HG03039 (cell line): ENCODE results near the gene TUNAR.

Experiments used
- ATAC-seq: cut with Tn5 transposase; IDR thresholded peaks from one replicate; pipeline ENCODE4 v1.9.1; 2021; ENCODE audit warnings: mild to moderate bottlenecking, moderate library complexity; ENCODE audit not compliant: unreplicated experiment

Gene TUNAR

DNA sequence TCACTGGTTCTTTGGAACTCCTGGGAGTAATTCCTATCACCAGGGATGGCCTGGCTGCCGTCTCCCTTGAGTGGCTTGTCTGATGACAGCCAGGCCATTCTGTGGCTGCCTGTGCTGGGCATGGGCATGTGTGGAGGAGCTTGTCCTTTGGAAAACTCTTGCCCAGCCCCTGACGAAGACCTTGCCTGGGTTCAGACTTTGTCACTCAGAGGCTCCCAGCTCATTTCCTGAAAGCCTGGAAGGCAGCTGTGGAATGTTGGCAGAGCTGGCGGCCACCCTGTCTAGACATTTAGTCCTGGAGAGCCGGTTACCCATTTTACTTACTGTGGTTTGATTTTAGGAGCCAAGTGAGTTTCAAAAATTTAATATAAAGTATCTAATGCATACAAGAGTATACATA is 34.0 kb downstream of the TUNAR start:
- ATAC-seq: no peak

- no peak for ATAC-seq
These were observed 34.8 kb downstream of the TUNAR start for GRCh38 chr14:95911456-95911855.

DNA sequence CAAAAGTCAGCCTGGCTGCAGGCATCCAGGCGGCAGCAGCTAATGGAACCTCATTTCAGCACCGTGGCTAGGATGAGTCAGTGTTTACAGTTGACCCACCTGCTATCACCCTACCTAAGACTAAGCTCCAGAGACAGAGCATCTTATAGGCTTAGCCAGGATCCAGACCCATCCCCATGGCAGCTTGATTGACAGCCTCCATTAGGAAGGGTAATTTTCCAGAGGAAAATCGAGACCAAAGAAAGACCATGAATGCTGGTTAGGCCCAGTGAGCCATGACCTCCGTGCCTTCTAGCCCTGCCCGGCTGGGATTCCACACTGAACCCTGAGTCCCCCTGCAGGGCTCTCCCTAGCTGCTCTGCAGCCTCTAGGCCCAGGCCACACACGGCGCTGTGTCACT is 38.7 kb downstream of the TUNAR start:
- no peak for ATAC-seq

GRCh38 chr14:95918466-95918865 is 41.8 kb downstream of the TUNAR start:
- ATAC-seq: no peak

- ATAC-seq: no peak
These were observed 44.3 kb downstream of the TUNAR start for GRCh38 chr14:95920769-95921438.

DNA sequence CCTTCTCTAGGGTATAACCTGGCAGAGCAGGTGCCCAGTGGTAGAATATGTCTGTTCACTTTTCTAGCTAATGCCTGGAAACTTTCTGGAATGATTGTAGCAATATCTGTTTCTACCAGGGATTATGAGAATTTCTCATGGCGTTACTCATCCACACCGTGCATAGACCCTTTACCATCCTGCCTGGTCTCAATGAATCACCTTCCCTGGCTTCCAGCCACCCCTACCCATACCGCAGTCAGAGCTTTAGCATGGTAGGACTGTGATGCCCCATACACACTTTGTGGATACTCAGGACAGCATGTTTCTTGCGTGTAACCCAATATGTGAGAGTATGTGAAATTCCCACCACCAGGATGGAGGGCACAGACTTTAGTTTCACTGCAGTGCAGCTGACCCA is 45.4 kb downstream of the TUNAR start:
- ATAC-seq: no peak

DNA sequence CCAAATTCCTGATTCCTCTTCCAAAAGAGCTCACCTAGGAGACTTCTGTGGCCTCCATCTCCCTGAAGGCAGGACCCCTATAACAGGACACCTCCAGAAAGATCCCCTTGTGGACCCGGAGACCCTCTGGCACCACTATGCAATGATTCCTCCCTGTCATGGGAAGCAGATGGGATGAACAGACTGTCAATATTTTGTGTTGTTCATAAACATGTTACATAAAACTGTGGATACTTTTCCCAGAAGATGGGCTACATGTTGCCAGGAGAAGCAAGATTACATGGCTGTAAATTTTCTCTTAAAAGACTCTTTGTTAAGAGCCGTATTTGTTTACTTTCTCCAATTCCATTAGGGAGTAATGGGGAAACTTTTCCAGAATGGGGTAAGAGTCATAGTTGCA is 52.1 kb downstream of the TUNAR start:
- no peak for ATAC-seq

GRCh38 chr14:95931384-95931783 is 54.8 kb downstream of the TUNAR start:
- ATAC-seq: no peak

DNA sequence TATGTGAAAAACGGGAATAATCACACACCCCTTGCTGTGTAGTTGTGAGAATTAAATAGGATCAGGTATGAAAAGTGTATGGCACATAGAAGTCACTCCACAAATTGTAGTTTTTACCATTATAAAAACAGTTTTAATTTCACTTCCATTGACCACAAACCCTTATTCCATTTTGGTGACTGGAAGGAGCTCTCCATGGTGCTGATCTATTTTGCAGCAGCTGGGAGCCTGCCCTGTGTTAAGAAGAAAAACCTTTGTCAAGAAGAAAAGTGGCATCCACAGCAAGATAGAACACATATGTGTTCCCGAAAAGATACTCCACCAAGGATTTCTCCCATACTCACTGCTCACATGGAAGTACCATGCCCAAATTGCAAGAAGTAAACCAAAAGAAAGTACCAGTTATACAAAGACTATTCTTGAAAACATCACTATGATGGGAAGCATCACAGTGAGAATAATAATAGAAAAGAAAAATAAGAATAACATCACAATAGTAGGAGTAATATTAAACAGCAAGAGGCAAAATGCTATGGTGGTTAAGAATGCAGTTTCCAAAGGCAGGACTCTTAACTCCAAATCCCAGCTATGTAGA is 58.7 kb downstream of the TUNAR start:
- no peak for ATAC-seq

DNA sequence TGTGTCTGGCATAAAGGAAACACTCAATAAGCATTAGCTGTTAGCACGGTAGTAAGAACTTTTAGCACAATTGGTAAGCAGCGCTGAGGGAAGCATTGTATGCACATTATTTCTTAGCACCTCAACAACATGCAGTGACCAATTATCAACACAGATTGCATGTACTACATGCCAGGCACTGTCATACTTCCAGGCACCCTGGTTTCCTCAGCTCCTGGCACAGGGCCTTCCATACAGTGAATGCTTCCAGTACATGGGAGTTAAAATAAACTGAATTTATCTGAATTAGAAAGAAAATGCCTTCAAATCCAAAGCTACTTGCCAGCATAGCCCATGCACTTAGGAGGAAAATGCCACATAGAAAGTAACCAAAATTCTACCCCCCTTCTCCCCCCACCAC is 59.4 kb downstream of the TUNAR start:
- no peak for ATAC-seq

- ATAC-seq: no peak
These were observed 62.7 kb downstream of the TUNAR start for GRCh38 chr14:95939335-95939734.

DNA sequence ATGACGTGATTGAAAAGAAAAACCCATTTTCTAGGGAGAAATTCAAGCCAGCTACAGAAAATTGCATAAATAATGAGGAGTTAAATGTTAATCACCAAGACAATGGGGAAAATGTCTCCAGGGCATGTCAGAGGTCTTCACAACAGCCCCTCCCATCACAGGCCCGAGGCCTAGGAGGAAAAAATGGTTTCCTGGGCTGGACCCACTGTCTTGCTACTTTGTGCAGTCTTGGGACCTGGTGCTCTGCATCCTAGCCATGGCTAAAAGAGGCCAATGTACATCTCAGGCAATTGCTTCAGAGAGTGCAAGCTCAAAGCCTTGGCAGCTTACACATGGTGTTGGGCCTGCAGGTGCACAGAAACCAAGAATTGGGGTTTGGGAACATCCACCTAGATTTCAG is 65.3 kb downstream of the TUNAR start:
- ATAC-seq: no peak

GRCh38 chr14:95943699-95944098 is 67.1 kb downstream of the TUNAR start:
- no peak for ATAC-seq

- ATAC-seq: no peak
These were observed 67.8 kb downstream of the TUNAR start for GRCh38 chr14:95944462-95944861.

GRCh38 chr14:95946867-95947266 is 70.2 kb downstream of the TUNAR start:
- ATAC-seq: no peak

GRCh38 chr14:95948558-95948981 is 71.9 kb downstream of the TUNAR start:
- ATAC-seq: no peak

- no peak for ATAC-seq
These were observed 74.7 kb downstream of the TUNAR start for GRCh38 chr14:95951359-95951758.

- ATAC-seq: no peak
These were observed 76.6 kb downstream of the TUNAR start for GRCh38 chr14:95953111-95953724.

- no peak for ATAC-seq
These were observed 80.2 kb downstream of the TUNAR start for GRCh38 chr14:95956601-95957460.

DNA sequence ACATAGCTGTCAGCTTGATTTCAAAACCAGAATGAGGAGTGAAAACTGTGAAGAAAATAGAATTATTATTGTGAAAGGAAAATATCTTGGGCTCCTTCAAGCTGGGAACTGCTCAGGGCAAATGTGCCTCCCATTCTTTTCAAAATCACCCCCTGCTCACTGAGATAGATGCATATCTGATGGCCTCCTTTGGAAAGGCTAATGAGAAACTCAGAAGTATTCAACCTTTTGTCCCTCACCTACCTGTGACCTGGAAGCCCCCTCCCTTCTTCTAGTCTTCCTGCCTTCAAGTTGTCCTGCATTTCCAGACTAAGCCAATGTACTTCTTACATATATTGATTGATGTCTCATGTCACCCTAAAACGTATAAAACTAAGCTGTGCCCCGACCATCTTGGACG is 81.5 kb downstream of the TUNAR start:
- no peak for ATAC-seq

GRCh38 chr14:95959317-95959716 is 82.7 kb downstream of the TUNAR start:
- ATAC-seq: no peak

- no peak for ATAC-seq
These were observed 84.8 kb downstream of the TUNAR start for GRCh38 chr14:95961481-95961880.
